Muscle of leg (tissue), 11 donors: Measurements from ENCODE around the gene PHKA1. TPM values are rescaled to one million over a fixed set of nuclear protein-coding genes. Genes with fewer than 3 reads are reported as not detected.
A peak's percentile ranks its signal among the peaks of the same experiment; 100 is the strongest.

ENCODE experiments used
- DNase-seq: peaks from one replicate; pipeline ENCODE4 v3.0.0; 2013
- H3K27ac ChIP-seq: one replicate; pipeline ENCODE4 v1.5.1; 2013; ENCODE audit warnings: mild to moderate bottlenecking, low read length, control low read depth
- H3K27me3 ChIP-seq: one replicate; pipeline ENCODE4 v1.6.1; 2013; ENCODE audit warnings: low read length; ENCODE audit not compliant: control insufficient read depth, insufficient read depth
- H3K36me3 ChIP-seq: one replicate; pipeline ENCODE4 v1.6.1; 2013; ENCODE audit warnings: low read length; ENCODE audit not compliant: control insufficient read depth, insufficient read depth
- H3K4me1 ChIP-seq: one replicate; pipeline ENCODE4 v1.6.1; 2013; ENCODE audit warnings: low read length; ENCODE audit not compliant: control insufficient read depth, insufficient read depth
- H3K4me3 ChIP-seq: one replicate; pipeline ENCODE4 v1.5.1; 2013; ENCODE audit warnings: low read length, control low read depth
- H3K9me3 ChIP-seq: replicated peaks from 2 replicates; pipeline ENCODE4 v1.6.1; 2013; ENCODE audit warnings: low read depth, low read length; ENCODE audit not compliant: control insufficient read depth
- WGBS: methylation state at CpG from one replicate; pipeline ENCODE4 v1.1.5; 2013; ENCODE audit warnings: missing lambda C conversion rate; ENCODE audit not compliant: insufficient coverage; 5-methylcytosine and 5-hydroxymethylcytosine counted together
- polyA plus RNA-seq, 8 donors: library from polyadenylated mRNA; unstranded; fragments of 120-200 nt; gene quantifications; one replicate each; pipeline versions ENCODE4 v1.2.1 to v1.2.3, GENCODE V29; 2013; ENCODE audit warnings: inconsistent platforms in 1 of 8, low replicate concordance in 1 of 8; ENCODE audit not compliant: insufficient read length in 8 of 8, insufficient read depth in 1 of 8
- total RNA-seq: library from RNA; stranded (reverse); fragments of 120-200 nt; gene quantifications from one replicate; pipeline ENCODE4 v1.2.4, GENCODE V29; 2013

PHKA1 gene
- total and polyA plus RNA-seq, 9 donors, result 2.0 to 3.8 (median 2.9) TPM

GRCh38 chrX:72713130-72713529, 976 bp downstream of the PHKA1 start:
- Histone ChIP-seq H3K4me1 (no peaks in the 10 kb centered on the region), H3K4me3 (no peak overlapping the region), H3K36me3 (no peaks in the 10 kb centered on the region), H3K27me3 (peaks cover 16% of the 10 kb centered on the region), H3K9me3 (no peaks in the 10 kb centered on the region), H3K27ac (no peak overlapping the region)
- WGBS, result no CpG with 5 or more reads among the region's 3 CpGs
- DNase-seq, result no peak

- Histone ChIP-seq H3K9me3 (no peaks in the 10 kb centered on the region), H3K27me3 (peaks cover 16% of the 10 kb centered on the region), H3K27ac (no peak overlapping the region), H3K36me3 (no peaks in the 10 kb centered on the region), H3K4me1 (no peaks in the 10 kb centered on the region), H3K4me3 (no peak overlapping the region)
- peak; percentile 30 for DNase-seq
- WGBS, result 35% methylated on average over 2 of the region's 2 CpGs
These were observed 1.9 kb downstream of the PHKA1 start for GRCh38 chrX:72712094-72712755.

- DNase-seq, result no peak
- no CpG with 5 or more reads among the region's 1 CpG for WGBS
These were observed 8.3 kb downstream of the PHKA1 start for GRCh38 chrX:72705814-72706213.

GRCh38 chrX:72705111-72705510, 9.0 kb downstream of the PHKA1 start:
- no peaks in the 10 kb centered on the region for H3K4me1 ChIP-seq
- no peak for DNase-seq
- H3K27ac ChIP-seq, result no peak overlapping the region
- no peak overlapping the region for H3K4me3 ChIP-seq
- H3K36me3 ChIP-seq, result no peaks in the 10 kb centered on the region
- H3K9me3 ChIP-seq, result no peaks in the 10 kb centered on the region
- H3K27me3 ChIP-seq, result peaks cover 2% of the 10 kb centered on the region

More at GRCh38 chrX:72705814-72706213, 8.3 kb downstream of the PHKA1 start:
- H3K4me3 ChIP-seq, result no peak overlapping the region
- peaks cover 2% of the 10 kb centered on the region for H3K27me3 ChIP-seq
- no peaks in the 10 kb centered on the region for H3K9me3 ChIP-seq
- no peak overlapping the region for H3K27ac ChIP-seq
- H3K36me3 ChIP-seq, result no peaks in the 10 kb centered on the region
- H3K4me1 ChIP-seq, result no peaks in the 10 kb centered on the region

- Histone ChIP-seq H3K27me3 (peaks cover 2% of the 10 kb centered on the region), H3K9me3 (no peaks in the 10 kb centered on the region), H3K4me3 (no peak overlapping the region), H3K27ac (no peak overlapping the region), H3K36me3 (no peaks in the 10 kb centered on the region), H3K4me1 (no peaks in the 10 kb centered on the region)
- DNase-seq, result no peak
- 44% methylated on average over 2 of the region's 2 CpGs for WGBS
These were observed 19.9 kb downstream of the PHKA1 start for GRCh38 chrX:72694170-72694569.

GRCh38 chrX:72693477-72693876, 20.6 kb downstream of the PHKA1 start:
- no peak for DNase-seq

GRCh38 chrX:72687396-72687795, 26.7 kb downstream of the PHKA1 start:
- Histone ChIP-seq H3K4me3 (no peak overlapping the region), H3K27ac (no peak overlapping the region), H3K4me1 (no peaks in the 10 kb centered on the region), H3K36me3 (no peaks in the 10 kb centered on the region), H3K27me3 (peaks cover 4% of the 10 kb centered on the region), H3K9me3 (peaks cover 3% of the 10 kb centered on the region)
- WGBS, result no CpG with 5 or more reads among the region's 1 CpG
- DNase-seq, result no peak

More at GRCh38 chrX:72693477-72693876, 20.6 kb downstream of the PHKA1 start:
- WGBS, result no CpG with 5 or more reads among the region's 1 CpG
- H3K27ac ChIP-seq, result no peak overlapping the region
- H3K9me3 ChIP-seq, result no peaks in the 10 kb centered on the region
- H3K36me3 ChIP-seq, result no peaks in the 10 kb centered on the region
- peaks cover 2% of the 10 kb centered on the region for H3K27me3 ChIP-seq
- H3K4me3 ChIP-seq, result no peak overlapping the region
- no peaks in the 10 kb centered on the region for H3K4me1 ChIP-seq

GRCh38 chrX:72685810-72686456, 28.2 kb downstream of the PHKA1 start:
- Histone ChIP-seq H3K27me3 (peaks cover 4% of the 10 kb centered on the region), H3K4me3 (no peak overlapping the region), H3K4me1 (no peaks in the 10 kb centered on the region), H3K9me3 (peaks cover 3% of the 10 kb centered on the region), H3K36me3 (no peaks in the 10 kb centered on the region), H3K27ac (no peak overlapping the region)
- no peak for DNase-seq
- 60% methylated on average over 2 of the region's 4 CpGs for WGBS

- WGBS, result no CpG with 5 or more reads among the region's 1 CpG
These were observed 29.1 kb downstream of the PHKA1 start for GRCh38 chrX:72685018-72685417.

GRCh38 chrX:72683631-72684030, 30.5 kb downstream of the PHKA1 start:
- Histone ChIP-seq H3K4me3 (no peak overlapping the region), H3K36me3 (no peaks in the 10 kb centered on the region), H3K9me3 (peaks cover 3% of the 10 kb centered on the region), H3K27ac (no peak overlapping the region), H3K27me3 (peaks cover 4% of the 10 kb centered on the region), H3K4me1 (no peaks in the 10 kb centered on the region)
- DNase-seq, result no peak
- WGBS, result no CpG with 5 or more reads among the region's 1 CpG

More at GRCh38 chrX:72685018-72685417, 29.1 kb downstream of the PHKA1 start:
- H3K4me1 ChIP-seq, result no peaks in the 10 kb centered on the region
- H3K27ac ChIP-seq, result no peak overlapping the region
- no peak for DNase-seq
- peaks cover 4% of the 10 kb centered on the region for H3K27me3 ChIP-seq
- peaks cover 3% of the 10 kb centered on the region for H3K9me3 ChIP-seq
- no peaks in the 10 kb centered on the region for H3K36me3 ChIP-seq
- no peak overlapping the region for H3K4me3 ChIP-seq
